GM12872 (cell line): ENCODE results near the gene NARF.

Experiments used
- CTCF ChIP-seq: IDR thresholded peaks from 3 replicates; pipeline ENCODE4 v1.5.1; 2011; ENCODE audit warnings: low read depth, mild to moderate bottlenecking, low read length, moderate library complexity; ENCODE audit not compliant: insufficient read depth

NARF gene

GRCh38 chr17:82463925-82464566 lies 5.5 kb downstream of the NARF start:
- no peak for TF ChIP-seq CTCF

- TF ChIP-seq CTCF: no peak
Observed at GRCh38 chr17:82464567-82464929, 6.0 kb downstream of the NARF start.

- no peak for TF ChIP-seq CTCF
Observed at GRCh38 chr17:82465023-82465603, 6.6 kb downstream of the NARF start.

GRCh38 chr17:82468692-82469091 lies 10.2 kb downstream of the NARF start:
- TF ChIP-seq CTCF: no peak

- no peak for TF ChIP-seq CTCF
Observed at GRCh38 chr17:82470065-82470464, 11.5 kb downstream of the NARF start.

GRCh38 chr17:82474223-82475010 lies 15.9 kb downstream of the NARF start:
- TF ChIP-seq CTCF: no peak

GRCh38 chr17:82475458-82475857 lies 16.9 kb downstream of the NARF start:
- TF ChIP-seq CTCF: no peak
